HEK293 (cell line): ENCODE results near the gene ADAMTS19.

ENCODE experiments used
- CTCF ChIP-seq: fragments of 450-650 bp; formaldehyde crosslinking; IDR thresholded peaks from 2 replicates; pipeline ENCODE4 v1.5.1; 2016; ENCODE audit warnings: missing biosample characterization, missing genetic modification characterization
- KLF10 ChIP-seq: fragments of 450-650 bp; IDR thresholded peaks from 2 replicates; pipeline ENCODE4 v1.5.1; 2018; ENCODE audit warnings: missing biosample characterization, mild to moderate bottlenecking, missing genetic modification characterization
- REST ChIP-seq: fragments of 450-650 bp; formaldehyde crosslinking; IDR thresholded peaks from 2 replicates; pipeline ENCODE4 v1.5.1; 2016; ENCODE audit warnings: missing biosample characterization, missing genetic modification characterization
- ZBTB7A ChIP-seq: fragments of 450-650 bp; formaldehyde crosslinking; IDR thresholded peaks from 2 replicates; pipeline ENCODE4 v1.5.1; 2016; ENCODE audit warnings: low read depth, missing biosample characterization, missing genetic modification characterization
- ZNF138 ChIP-seq: fragments of 450-650 bp; formaldehyde crosslinking; IDR thresholded peaks from 2 replicates; pipeline ENCODE4 v1.5.1; 2016; ENCODE audit warnings: missing biosample characterization, missing genetic modification characterization, borderline replicate concordance
- ZNF146 ChIP-seq: fragments of 450-650 bp; formaldehyde crosslinking; IDR thresholded peaks from 2 replicates; pipeline ENCODE4 v1.5.1; 2016; ENCODE audit warnings: missing biosample characterization, missing genetic modification characterization
- ZNF19 ChIP-seq: fragments of 450-650 bp; formaldehyde crosslinking; IDR thresholded peaks from 2 replicates; pipeline ENCODE4; 2016; ENCODE audit warnings: missing biosample characterization, missing genetic modification characterization, low read depth
- ZNF221 ChIP-seq: fragments of 450-650 bp; formaldehyde crosslinking; IDR thresholded peaks from 2 replicates; pipeline ENCODE4 v1.5.1; 2017; ENCODE audit warnings: missing biosample characterization, missing genetic modification characterization, borderline replicate concordance
- ZNF292 ChIP-seq: fragments of 450-650 bp; formaldehyde crosslinking; IDR thresholded peaks from 2 replicates; pipeline ENCODE4 v1.5.1; 2016; ENCODE audit warnings: low read depth, missing biosample characterization, missing genetic modification characterization, borderline replicate concordance
- ZNF354C ChIP-seq: fragments of 450-650 bp; formaldehyde crosslinking; IDR thresholded peaks from 2 replicates; pipeline ENCODE4 v1.5.1; 2016; ENCODE audit warnings: missing biosample characterization, missing genetic modification characterization, low read depth, borderline replicate concordance
- ZNF664 ChIP-seq: fragments of 450-650 bp; formaldehyde crosslinking; IDR thresholded peaks from 2 replicates; pipeline ENCODE4 v1.5.1; 2016; ENCODE audit warnings: missing biosample characterization, missing genetic modification characterization
- ZNF785 ChIP-seq: fragments of 450-650 bp; formaldehyde crosslinking; IDR thresholded peaks from 2 replicates; pipeline ENCODE4 v1.5.1; 2016; ENCODE audit warnings: missing biosample characterization, missing genetic modification characterization
- ZNF830 ChIP-seq: fragments of 450-650 bp; IDR thresholded peaks from 2 replicates; pipeline ENCODE4 v1.5.0; 2018; ENCODE audit warnings: missing biosample characterization, missing genetic modification characterization, low read depth, mild to moderate bottlenecking, moderate library complexity

GRCh38 chr5:129629575-129629974, 169.5 kb downstream of the ADAMTS19 start:
- TF ChIP-seq ZBTB7A (tag by site-specific recombination): no peak
- TF ChIP-seq ZNF221: no peak
- no peak for TF ChIP-seq CTCF (tag by site-specific recombination)
- TF ChIP-seq ZNF664: no peak
- no peak for TF ChIP-seq ZNF830
- TF ChIP-seq ZNF785 (tag by site-specific recombination): no peak
- TF ChIP-seq ZNF292 (tag by site-specific recombination): no peak
- TF ChIP-seq ZNF354C (tag by site-specific recombination): no peak
- no peak for TF ChIP-seq ZNF146
- TF ChIP-seq REST (tag by site-specific recombination): no peak
- TF ChIP-seq ZNF19 (tag by site-specific recombination): no peak
- TF ChIP-seq KLF10 (tag by site-specific recombination): no peak
- TF ChIP-seq ZNF138 (tag by site-specific recombination): no peak
